ENCODE measurements around the gene SPATA7.
"Not testable (repeated sequence)": the region's sequence is repeated elsewhere in the genome, so short reads cannot be mapped to it uniquely, and the experiment has no call there.

Gene SPATA7, protein sequence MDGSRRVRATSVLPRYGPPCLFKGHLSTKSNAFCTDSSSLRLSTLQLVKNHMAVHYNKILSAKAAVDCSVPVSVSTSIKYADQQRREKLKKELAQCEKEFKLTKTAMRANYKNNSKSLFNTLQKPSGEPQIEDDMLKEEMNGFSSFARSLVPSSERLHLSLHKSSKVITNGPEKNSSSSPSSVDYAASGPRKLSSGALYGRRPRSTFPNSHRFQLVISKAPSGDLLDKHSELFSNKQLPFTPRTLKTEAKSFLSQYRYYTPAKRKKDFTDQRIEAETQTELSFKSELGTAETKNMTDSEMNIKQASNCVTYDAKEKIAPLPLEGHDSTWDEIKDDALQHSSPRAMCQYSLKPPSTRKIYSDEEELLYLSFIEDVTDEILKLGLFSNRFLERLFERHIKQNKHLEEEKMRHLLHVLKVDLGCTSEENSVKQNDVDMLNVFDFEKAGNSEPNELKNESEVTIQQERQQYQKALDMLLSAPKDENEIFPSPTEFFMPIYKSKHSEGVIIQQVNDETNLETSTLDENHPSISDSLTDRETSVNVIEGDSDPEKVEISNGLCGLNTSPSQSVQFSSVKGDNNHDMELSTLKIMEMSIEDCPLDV

DNA sequence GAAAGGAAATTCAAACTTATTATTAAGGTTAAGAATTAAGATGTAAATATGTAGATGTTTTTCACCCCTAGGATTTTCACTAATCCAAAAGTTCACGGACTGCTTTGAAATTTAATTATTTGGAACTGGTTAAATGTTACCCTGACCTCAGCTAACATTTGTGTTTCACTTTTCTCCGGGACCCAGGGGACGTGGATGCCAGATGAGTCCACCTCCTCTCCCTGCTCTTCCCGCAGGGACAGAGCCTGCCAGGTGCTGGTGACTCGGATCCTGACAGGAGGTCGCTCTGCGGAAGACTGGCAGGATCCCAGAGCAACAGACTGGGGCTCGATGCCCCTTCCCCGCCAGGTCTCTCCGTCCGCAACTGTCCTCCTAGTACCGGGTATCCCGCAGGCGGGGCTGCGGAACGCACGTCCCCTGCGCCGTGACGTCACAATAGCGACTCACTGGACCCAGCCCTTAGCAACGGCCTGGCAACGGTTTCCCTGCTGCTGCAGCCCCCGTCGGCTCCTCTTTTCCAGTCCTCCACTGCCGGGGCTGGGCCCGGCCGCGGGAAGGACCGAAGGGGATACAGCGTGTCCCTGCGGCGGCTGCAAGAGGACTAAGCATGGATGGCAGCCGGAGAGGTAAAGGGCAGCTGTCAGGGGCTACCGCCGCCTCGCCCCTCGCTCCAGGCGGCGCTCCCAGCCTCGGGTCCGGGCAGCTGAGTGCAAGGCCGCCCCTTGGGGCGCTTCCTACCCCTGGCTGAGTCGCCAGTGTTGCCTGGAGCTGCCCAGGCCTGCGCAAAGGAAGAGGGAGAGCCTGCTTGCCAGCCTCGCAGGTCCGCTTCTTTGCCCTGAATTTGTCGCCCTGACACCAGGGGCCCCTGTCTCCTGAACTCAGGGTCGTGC, at the start of gene SPATA7:
Gene SPATA7 (plus strand): TSS at position 446 of the 890 bp plus-strand sequence. CDS start 162 bp downstream, at position 608.
- peak; percentile 59 to 64 for DNase-seq (ENCODE audit: low read depth in 2 of 2, low spot score in 1 of 2)

DNA sequence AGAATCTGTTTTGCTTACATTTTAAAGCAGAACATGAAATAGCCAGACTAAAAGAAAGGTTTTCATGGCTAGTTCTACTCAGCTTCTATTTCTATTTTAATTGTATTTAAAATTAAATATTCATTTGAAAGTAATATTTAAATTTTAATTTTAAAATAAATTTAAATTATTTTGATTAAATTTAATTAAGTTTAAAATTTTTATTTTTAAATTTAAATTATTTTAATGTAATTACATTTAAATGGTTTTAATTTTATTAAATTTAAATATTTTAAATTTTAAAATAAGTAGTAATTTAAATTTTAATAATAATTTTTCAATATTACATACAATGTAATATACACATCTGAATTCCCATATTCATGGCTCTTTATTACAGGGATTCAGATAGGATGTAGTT, 45.1 kb upstream of the SPATA7 start:
- DNase-seq (ENCODE audit: low read depth in 2 of 2, low spot score in 1 of 2), result no peak

DNA sequence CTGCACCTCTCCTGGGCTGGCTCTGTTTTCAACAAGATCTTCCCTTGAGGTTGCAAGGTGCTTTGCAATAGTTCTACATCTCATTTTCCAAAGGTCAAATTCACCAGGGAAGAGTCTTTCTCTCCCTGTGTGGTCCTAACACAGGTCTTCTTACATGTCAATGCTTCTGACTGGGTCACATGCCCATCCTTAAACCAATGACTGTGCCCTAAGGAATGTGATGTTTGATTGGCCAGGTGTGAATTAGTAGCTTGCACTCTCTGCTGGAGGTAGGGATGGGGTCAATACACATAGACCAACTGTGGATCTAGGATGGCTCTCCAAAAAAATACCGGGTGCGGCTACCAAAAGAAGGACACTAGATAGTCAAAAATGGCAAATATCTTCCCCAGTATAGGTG, 42.5 kb upstream of the SPATA7 start:
- no peak for DNase-seq (ENCODE audit: low read depth in 2 of 2, low spot score in 1 of 2)

DNA sequence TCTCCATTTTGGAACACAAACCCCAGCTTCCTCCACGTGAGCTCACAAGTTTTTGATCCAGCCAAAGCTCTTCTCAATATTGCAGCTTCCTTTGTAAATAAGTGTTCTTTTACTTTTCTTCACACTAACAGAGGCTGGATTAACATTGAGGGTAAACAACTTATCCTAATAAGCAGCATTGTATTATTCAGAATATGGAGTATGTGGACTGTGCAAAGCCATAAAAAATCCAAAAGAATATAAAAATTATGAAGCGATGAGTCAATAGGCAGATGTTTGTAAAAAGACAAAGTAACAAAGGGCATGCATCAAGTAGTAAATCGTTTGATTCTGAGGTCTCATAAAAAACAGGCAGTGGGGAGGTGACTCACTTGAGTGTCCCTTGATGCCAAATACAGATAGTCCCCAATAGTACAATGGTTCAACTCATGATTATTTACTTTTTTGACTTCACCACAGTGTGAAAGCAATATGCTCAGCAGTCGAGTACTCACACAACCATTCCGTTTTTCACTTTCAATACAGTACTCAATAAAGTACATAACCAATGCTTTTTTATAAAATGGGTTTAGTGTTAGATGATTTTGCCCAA, 39.3 kb upstream of the SPATA7 start:
- no peak for DNase-seq (ENCODE audit: low read depth in 2 of 2, low spot score in 1 of 2)

DNA sequence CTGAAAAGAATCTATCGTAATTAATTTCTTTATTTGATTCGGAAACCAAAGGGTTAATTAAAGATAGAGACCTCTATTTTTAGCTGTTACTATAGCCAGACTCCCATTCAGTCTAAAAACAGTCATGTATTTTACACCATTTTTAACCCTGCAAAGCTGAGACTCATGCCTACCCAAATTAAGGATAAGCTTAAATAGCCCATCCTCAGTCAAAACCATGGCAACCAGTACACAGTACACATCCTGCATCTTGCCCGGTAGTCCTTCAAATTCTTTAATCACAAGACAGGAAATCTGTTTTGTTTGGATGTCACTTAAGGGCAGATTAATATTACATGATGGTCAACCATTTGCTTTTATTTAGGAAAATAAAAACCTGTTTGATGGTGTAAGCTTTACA, 36.9 kb upstream of the SPATA7 start:
- no peak for DNase-seq (ENCODE audit: low read depth in 2 of 2, low spot score in 1 of 2)

DNA sequence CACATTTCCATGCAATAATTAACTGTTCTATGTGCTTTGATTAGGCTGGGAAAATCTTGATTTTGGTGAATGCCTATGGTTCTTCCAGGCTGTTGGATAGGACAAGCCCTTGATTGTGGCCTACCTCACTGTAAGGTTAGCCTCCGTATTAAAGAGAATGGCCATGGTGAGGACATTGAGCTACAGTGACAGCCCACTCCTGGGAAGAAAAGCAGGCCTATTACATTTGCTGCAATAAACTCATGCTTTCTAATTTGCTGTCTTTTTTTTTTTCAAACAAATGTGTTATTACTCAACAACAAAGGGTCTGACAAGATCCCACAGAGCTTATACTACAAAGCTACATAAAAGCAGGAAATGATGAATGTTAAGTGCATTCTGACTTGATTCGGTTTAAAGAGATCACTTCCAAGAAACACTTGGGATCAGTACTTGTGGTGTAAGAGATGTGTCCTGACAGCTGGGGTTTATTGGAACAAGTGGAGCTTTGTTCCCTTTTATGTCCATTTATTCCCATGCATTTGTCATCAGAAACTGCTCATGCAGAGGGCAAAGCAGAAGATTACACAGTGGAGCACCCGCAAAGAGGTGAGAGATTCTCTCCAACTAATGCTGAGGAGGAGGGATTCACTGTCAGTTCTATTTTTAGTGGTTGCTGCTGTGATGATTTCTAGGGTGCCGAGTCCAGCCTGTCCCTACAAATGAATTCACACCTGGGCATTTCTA, 33.3 kb upstream of the SPATA7 start:
- no peak for DNase-seq (ENCODE audit: low read depth in 2 of 2, low spot score in 1 of 2)

DNA sequence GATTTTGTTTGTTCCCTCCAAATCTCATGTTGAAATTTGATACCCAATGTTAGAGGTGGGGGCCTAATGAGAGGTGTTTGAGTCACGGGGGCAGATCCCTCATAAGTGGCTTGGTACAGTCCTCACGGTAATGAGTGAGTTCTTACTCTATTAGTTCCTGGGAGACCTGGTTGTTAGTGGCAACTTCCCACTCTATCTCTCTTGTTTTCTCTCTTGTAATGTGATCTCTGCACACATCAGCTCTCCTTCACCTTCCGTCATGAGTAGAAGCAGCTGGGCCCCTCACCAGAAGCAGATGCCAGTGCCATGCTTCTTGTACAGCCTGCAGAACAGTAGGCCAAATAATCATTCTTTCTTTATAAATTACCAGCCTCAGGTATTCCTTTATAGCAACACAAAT, 32.8 kb upstream of the SPATA7 start:
- DNase-seq (ENCODE audit: low read depth in 2 of 2, low spot score in 1 of 2), result no peak

DNA sequence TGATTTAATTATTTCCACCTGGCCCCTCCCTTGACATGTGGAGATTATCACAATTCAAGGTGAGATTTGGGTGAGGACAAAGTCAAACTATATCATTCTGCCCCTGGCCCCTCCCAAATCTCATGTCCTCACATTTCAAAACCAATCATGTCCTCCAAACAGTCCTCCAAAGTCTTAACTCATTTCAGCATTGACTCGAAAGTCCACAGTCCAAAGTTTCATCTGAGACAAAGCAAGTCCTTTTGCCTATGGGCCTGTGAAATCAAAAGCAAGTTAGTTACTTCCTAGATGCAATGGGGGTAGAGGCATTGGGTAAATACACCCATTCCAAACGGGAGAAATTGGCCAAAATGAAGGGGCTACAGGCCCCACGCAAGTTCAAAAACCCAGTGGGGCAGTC, 31.1 kb upstream of the SPATA7 start:
- DNase-seq (ENCODE audit: low read depth in 2 of 2, low spot score in 1 of 2), result no peak

DNA sequence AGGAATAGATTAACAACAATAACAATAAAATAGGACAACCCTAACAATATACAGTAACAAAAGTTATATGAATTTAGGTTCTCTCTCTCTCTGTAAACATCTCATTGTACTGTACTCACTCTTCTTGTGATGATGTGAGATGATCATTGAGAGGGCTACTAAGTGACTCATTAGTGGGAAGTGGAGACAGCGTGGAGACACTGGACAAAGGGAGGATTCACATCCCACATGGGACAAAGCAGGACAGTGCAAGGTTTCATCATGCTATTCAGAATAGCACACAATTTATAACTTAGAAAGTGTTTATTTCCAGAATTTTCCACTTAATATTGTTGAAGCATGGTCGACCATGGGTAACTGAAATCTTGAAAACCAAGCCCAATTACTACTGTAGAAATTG, 26.0 kb upstream of the SPATA7 start:
- no peak for DNase-seq (ENCODE audit: low read depth in 2 of 2, low spot score in 1 of 2)

DNA sequence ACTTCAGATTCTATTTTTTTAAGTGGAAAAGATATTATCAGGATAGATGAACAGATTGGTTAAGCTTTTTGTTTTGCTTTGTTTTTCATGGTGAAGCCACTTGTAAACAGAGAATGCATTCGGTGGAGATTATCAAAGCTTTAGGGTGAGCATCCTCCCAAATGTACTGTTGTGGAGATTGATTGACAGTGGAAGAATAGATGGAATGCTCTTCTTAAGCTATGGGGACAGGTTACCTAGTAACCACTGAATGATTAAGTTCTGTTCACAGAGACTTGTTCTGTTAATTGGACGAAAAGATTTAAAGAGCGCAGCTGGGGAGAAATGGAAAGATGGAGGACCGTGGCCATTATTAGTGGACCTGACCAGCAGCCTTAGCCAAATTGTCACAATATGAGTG, 21.8 kb upstream of the SPATA7 start:
- DNase-seq (ENCODE audit: low read depth in 2 of 2, low spot score in 1 of 2), result no peak

DNA sequence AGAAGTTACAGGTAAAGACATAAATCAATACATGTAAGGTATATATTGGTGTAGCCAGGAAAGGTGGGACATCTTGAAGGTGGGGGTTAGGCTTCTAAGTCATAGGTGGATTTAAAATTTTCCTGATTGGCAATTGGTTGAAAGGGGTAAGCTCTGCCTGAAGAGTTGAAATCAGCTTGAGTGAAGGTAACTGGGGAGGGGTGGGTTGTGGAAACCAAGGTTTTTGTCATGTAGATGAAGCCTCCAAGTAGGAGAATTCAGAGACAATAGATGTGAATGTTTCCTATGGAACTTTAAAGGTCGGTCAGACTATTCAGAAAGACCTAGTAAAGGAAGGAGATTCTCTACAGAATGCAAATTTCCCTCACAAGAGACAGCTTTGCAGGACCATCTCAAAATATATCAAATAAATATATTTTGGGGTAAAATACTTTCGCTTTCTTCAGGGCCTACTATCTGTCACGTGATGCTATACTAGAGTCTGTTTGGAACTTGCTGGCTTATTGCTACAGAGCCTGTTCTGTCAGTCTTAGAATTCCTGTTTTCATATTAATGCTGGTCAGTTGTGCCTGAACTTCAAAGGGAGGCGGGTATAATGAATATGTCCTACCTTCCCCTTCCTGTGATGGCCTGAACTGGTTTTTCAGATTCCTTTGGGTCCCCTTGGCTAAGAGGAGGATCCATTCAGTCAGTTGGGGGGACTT, 20.6 kb upstream of the SPATA7 start:
- DNase-seq (ENCODE audit: low read depth in 2 of 2, low spot score in 1 of 2), result no peak

DNA sequence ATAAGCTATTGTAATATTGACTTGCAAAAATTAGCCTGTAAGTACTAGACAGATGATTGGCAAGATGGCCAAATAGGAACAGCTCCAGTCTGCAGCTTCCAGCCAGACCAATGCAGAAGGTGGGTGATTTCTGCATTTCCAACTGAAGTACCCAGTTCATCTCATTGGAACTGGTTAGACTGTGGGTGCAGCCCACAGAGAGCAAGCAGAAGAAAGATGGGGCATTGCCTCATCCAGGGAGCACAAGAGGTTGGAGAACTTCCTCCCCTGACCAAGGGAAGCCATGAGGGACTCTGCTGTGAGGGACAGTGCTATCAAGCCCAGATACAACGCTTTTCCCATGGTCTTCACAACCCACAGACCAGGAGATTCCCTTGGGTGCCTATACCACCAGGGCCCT, 16.0 kb upstream of the SPATA7 start:
- no peak for DNase-seq (ENCODE audit: low read depth in 2 of 2, low spot score in 1 of 2)

DNA sequence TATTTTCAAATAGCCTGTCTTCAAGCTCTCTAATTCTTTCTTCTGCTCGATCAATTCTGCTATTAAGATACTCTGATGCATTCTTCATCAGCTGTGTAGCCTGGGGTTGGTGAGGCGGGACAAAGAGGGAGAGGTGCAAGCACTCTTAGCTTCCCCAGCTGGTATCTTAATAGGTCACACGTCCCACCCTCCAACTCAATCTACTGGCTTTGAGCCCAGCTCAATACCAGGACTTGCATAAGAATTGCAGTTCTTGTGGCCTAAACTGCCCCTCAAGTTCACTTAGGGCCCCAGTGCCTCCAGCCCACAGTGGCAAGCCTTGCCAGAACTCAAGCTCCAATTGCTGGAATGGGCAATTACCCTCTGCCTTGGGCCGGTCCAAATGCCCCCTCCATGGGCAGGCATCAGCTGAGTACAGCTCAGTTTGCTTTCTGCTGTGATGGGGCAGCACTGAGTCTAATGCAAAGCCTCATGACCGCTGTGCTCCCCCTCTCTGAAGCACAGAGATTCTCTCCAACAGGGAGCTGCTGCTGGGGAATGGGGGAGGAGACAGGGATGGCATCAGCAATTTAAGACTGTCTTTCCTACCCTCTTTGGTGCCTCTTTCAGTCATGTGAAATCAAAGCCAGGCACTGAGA, 5.6 kb upstream of the SPATA7 start:
- no peak for DNase-seq (ENCODE audit: low read depth in 2 of 2, low spot score in 1 of 2)

DNA sequence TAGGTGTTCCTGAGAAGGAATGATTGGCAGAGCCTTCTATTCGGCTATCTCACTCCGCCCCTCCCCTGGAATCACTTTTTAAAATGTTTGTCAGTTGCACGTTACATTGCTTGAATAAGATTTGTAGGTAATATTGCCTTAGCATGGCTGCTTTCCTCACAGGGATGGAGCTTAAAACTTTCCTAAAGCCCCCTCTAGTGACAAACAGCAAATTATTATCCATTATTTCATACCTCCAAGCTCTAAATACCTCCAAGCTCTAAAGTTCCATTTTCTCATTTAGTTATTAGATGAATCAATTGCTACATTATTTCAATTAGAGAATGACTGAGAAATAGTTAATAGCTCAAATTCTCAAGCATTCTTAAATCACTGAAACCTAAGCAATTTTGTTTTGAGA, 5.1 kb upstream of the SPATA7 start:
- no peak for DNase-seq (ENCODE audit: low read depth in 2 of 2, low spot score in 1 of 2)

DNA sequence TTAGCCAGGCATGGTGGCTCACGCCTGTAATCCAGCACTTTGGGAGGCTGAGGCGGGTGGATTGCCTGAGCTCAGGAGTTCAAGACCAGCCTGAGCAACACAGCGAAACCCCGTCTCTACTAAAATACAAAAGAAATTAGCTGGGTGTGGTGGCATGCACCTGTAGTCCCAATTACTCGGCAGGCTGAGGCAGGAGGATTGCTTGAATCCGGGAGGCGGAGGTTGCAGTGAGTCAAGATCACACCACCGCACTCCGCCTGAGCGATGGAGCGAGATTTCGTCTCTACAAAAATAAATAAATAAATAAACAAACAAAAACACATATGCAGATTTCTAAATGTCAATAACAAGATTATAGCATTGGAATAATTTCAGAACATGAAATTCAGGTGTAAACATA, 3.8 kb upstream of the SPATA7 start:
- not testable (repeated sequence) for DNase-seq (ENCODE audit: low read depth in 2 of 2, low spot score in 1 of 2)

DNA sequence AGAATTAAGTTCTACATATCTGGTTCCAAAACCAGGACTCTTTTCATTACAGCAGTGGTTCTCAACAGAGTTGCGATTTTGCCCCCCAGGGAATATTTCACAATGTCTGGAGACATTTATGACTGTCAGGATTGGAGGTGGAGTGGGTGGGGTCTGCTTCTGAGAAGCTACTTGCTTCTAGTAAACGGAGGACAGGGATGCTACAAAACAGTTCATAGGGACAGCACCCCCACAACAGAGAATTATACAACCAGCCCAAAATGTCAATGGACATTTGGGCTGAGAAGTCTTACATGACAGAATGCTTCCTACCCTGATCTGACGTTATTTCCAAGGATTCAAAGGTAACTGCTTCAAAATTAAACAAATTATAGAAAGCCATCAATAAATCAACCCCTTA, 739 bp upstream of the SPATA7 start:
- DNase-seq (ENCODE audit: low read depth in 2 of 2, low spot score in 1 of 2), result no peak

DNA sequence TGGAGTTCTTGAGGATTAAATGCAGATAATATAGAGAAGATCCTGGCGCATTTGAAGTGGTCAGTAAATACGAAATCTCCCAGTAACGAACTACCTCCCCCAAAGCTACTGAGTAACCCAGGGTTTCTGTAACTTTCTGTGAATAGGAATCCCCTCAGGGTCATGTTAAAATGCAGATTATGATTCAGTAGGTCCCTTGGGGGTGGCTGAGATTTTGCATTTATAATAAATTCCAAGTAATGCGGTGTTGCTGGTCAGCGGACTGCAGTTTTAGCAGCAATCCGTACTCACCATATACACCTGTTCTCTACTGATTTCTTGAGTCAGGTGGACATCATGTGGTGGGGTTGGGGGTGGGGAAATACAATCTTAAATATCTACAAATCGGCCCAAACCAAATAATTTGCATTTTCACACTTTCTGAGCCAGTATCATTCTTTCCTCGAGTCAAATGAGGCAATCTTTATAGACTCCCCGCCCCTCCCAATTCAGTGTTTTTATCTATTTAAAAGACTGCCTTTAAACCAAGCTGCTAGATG, 868 bp downstream of the SPATA7 start:
- no peak for DNase-seq (ENCODE audit: low read depth in 2 of 2, low spot score in 1 of 2)

DNA sequence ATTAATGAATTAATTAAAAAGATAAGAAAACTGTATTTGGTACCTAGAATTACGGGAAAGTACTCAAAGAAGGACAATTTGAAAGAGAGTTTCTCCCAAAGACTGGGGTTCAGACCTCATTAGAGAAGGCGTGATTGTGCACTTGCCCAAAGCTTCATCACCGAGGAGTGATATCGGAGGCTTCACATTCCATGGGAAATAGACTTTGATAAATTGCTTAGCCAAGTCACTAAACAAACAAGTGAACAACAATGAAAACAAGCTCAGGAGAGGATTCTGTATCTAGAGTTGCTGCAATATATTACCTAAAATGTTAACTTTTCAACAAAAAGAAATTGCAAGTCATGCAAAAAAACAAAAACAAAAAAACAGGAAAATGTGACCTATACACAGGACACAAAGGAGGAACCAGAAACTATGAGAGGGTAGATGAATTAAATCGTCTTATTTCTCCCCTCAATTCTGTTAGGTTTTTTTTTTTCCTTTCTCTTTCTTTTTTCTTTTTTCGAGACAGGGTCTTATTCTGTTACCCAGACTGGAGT, 3.4 kb downstream of the SPATA7 start:
- DNase-seq (ENCODE audit: low read depth in 2 of 2, low spot score in 1 of 2), result no peak

DNA sequence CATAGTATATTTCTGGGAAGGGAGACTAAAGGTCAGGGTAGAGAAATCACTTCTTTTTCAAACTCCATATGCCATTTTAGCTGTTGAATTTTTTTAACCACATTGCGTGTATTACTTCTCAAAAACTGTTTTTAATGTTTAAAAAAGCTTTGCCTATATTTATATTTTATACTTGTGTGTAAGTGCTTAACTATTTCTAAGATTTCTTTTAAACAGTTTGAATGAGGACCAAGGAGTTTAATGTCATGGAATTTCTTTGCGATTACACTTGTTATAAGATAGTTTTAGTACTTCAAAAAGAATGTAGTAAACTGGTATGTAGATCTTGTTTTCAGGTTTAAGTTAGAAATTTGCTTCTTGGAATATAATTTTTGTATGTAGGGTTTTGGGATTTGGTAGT, 7.2 kb downstream of the SPATA7 start:
- DNase-seq (ENCODE audit: low read depth in 2 of 2, low spot score in 1 of 2), result no peak
